ENCODE data around the gene SFT2D3.
"Not testable (repeated sequence)": the region's sequence is repeated elsewhere in the genome, so short reads cannot be mapped to it uniquely, and the experiment has no call there.

The SFT2D3 gene

DNA sequence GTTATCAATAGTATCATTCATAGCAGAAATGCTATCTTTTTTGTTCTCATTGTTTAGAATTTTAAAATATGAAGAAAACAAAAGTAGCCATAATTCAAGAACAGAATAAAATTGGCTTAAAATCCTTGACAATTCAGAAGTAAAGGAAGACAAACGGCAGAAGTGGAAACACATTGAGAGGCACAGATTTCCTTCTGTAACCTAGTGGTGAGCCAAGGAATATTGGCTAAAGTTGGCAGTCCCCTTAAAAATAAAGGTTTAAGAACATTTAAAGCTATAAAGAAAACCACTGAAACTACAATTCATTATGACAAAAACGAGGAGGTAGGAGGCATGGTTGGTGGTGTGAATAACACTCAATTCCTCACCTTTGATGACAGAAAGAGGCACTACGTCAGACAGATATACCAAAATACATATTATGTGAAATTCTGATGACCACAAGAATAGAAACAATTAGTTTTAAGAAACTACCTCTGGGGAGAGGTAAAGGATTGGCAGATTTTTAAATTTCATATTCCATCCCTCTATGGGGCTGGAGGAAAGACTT, 42.3 kb downstream of the SFT2D3 start:
- H3K27me3 ChIP-seq (replicated peaks; ENCODE audit: control insufficient read depth, insufficient read depth, low read length, poor library complexity, severe bottlenecking), result no peaks in the 10 kb centered on the region
- no peak for DNase-seq
- H3K4me3 ChIP-seq (ENCODE audit: insufficient read depth, low read depth, low read length, poor library complexity, severe bottlenecking), result no peak overlapping the region
- peaks cover 4% of the 10 kb centered on the region for H3K36me3 ChIP-seq (ENCODE audit: control insufficient read depth, insufficient read depth, low read length)
- no peak overlapping the region for H3K27ac ChIP-seq (ENCODE audit: insufficient read depth, low read length, poor library complexity, severe bottlenecking)
- no peaks in the 10 kb centered on the region for H3K4me1 ChIP-seq (ENCODE audit: control insufficient read depth, insufficient read depth, low read length, poor library complexity, severe bottlenecking)
- H3K9me3 ChIP-seq (ENCODE audit: control insufficient read depth, low read length), result no peaks in the 10 kb centered on the region

DNA sequence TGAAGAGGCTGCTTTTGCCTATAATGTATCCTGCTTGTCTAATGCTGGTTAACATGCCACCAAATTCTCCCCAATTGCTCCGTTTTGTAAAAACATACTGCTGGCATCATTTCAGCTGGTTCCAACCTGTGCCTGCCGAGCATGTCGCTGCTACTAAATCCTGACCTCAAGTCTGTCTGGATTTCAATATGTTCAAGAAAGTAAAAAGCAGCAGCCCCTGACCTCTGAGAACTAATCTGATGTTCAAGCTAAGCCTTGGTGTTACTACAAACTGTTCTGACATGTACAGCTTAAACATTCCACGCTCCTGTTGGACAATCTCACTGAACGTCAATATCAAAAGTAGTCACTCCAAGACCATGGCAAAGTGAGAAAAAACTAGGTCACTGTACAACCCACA, 46.3 kb downstream of the SFT2D3 start:
- Histone ChIP-seq H3K4me1 (ENCODE audit: control insufficient read depth, insufficient read depth, low read length, poor library complexity, severe bottlenecking) (no peaks in the 10 kb centered on the region), H3K36me3 (ENCODE audit: control insufficient read depth, insufficient read depth, low read length) (peaks cover 9% of the 10 kb centered on the region), H3K27me3 (replicated peaks; ENCODE audit: control insufficient read depth, insufficient read depth, low read length, poor library complexity, severe bottlenecking) (no peaks in the 10 kb centered on the region), H3K27ac (ENCODE audit: insufficient read depth, low read length, poor library complexity, severe bottlenecking) (no peak overlapping the region), H3K4me3 (ENCODE audit: insufficient read depth, low read depth, low read length, poor library complexity, severe bottlenecking) (no peak overlapping the region), H3K9me3 (ENCODE audit: control insufficient read depth, low read length) (no peaks in the 10 kb centered on the region)
- no peak for DNase-seq

DNA sequence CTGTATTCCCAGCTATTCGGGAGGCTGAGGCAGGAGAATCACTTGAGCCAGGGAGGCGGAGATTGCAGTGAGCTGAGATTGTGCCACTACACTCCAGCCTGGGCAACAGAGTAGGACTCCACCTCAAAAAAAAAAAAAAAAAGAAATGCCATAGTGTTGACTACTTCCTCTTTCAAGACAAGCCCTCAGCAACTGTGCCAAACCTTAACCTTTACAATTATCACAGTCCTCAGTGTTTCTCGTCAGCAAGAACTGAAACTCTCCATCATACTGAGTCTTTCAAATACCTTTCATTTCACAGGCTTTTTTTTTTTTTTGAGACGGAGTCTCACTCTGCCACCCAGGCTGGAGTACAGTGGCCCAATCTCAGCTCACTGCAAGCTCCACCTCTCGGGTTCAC, 48.2 kb downstream of the SFT2D3 start:
- DNase-seq; H3K9me3 ChIP-seq (ENCODE audit: control insufficient read depth, low read length); H3K27me3 ChIP-seq (replicated peaks; ENCODE audit: control insufficient read depth, insufficient read depth, low read length, poor library complexity, severe bottlenecking); H3K4me3 ChIP-seq (ENCODE audit: insufficient read depth, low read depth, low read length, poor library complexity, severe bottlenecking); H3K27ac ChIP-seq (ENCODE audit: insufficient read depth, low read length, poor library complexity, severe bottlenecking); H3K36me3 ChIP-seq (ENCODE audit: control insufficient read depth, insufficient read depth, low read length); H3K4me1 ChIP-seq (ENCODE audit: control insufficient read depth, insufficient read depth, low read length, poor library complexity, severe bottlenecking): not testable (repeated sequence)

DNA sequence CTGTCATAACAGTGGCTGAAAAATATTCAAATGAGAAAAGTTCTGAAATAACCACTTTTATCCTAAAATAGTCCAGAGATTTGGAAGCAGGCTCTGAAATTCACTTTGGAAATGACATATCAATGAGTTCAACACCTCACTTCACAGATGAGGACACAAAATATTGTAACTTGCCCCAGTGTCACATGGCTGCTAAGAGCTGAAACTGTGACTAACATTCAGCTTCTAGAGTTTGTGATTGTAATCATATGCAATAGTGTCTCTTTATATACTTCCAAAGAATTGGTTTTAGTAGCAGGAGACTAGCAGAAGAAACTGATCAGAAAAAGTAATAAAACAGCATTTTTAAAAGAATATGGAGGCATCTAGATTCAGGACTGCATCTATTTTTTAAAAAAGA, 52.1 kb downstream of the SFT2D3 start:
- Histone ChIP-seq H3K27ac (ENCODE audit: insufficient read depth, low read length, poor library complexity, severe bottlenecking) (no peak overlapping the region), H3K4me1 (ENCODE audit: control insufficient read depth, insufficient read depth, low read length, poor library complexity, severe bottlenecking) (no peaks in the 10 kb centered on the region), H3K36me3 (ENCODE audit: control insufficient read depth, insufficient read depth, low read length) (peaks cover 6% of the 10 kb centered on the region), H3K4me3 (ENCODE audit: insufficient read depth, low read depth, low read length, poor library complexity, severe bottlenecking) (no peak overlapping the region), H3K27me3 (replicated peaks; ENCODE audit: control insufficient read depth, insufficient read depth, low read length, poor library complexity, severe bottlenecking) (no peaks in the 10 kb centered on the region), H3K9me3 (ENCODE audit: control insufficient read depth, low read length) (no peaks in the 10 kb centered on the region)
- DNase-seq, result no peak

DNA sequence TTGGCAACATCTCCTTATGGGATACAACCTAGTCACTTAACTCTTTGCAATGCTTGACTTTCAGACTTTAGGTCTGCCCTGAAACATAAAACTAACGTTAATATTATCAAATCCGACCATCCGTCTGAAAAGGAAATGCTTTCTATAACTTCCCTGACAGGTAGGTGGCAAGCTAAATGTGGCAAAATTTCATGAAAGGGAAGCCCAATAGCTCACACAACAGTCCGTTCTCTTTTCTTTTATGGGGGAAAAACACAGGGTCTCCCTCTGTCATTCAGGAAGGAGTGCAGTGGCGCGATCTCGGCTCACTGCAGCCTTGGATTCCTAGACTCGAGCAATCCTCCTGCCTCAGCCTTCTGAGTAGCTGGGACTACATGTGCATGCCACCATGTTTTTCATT, 52.9 kb downstream of the SFT2D3 start:
- no peak overlapping the region for H3K27ac ChIP-seq (ENCODE audit: insufficient read depth, low read length, poor library complexity, severe bottlenecking)
- DNase-seq, result no peak
- H3K9me3 ChIP-seq (ENCODE audit: control insufficient read depth, low read length), result no peaks in the 10 kb centered on the region
- H3K36me3 ChIP-seq (ENCODE audit: control insufficient read depth, insufficient read depth, low read length), result peaks cover 3% of the 10 kb centered on the region
- H3K27me3 ChIP-seq (replicated peaks; ENCODE audit: control insufficient read depth, insufficient read depth, low read length, poor library complexity, severe bottlenecking), result no peaks in the 10 kb centered on the region
- H3K4me3 ChIP-seq (ENCODE audit: insufficient read depth, low read depth, low read length, poor library complexity, severe bottlenecking), result no peak overlapping the region
- no peaks in the 10 kb centered on the region for H3K4me1 ChIP-seq (ENCODE audit: control insufficient read depth, insufficient read depth, low read length, poor library complexity, severe bottlenecking)

All from effector memory CD4-positive, alpha-beta T cell (primary cell).